Measurements from ENCODE around the gene ZNF865.

Gene ZNF865

GRCh38 chr19:55643003-55643886 is 37.8 kb downstream of the ZNF865 start, which contains the start of gene ZNF581:
TSS of gene ZNF581 (plus strand) at chr19:55643649. CDS start at chr19:55644572, 923 bp downstream.
- H3K9me3 ChIP-seq (ENCODE audit: control insufficient read depth in 5 of 5, low read length in 5 of 5): no peaks in the 10 kb centered on the region
- no peaks in the 10 kb centered on the region for H3K27me3 ChIP-seq (ENCODE audit: control insufficient read depth in 5 of 5, insufficient read depth in 4 of 5, low read length in 5 of 5)
- H3K9ac ChIP-seq (ENCODE audit: low read length in 5 of 5): peak within 1 kb of the TSS; percentile 84 to 93 (median 90)
- H3K27ac ChIP-seq (ENCODE audit: low read depth, low read length): peak within 1 kb of the TSS; percentile 50
- peaks cover 0 to 14% (median 11%) of the 10 kb centered on the region in 5 donors for H3K36me3 ChIP-seq (ENCODE audit: control insufficient read depth in 5 of 5, insufficient read depth in 5 of 5, low read length in 5 of 5)
- peak within 1 kb of the TSS; percentile 71 to 86 (median 81) for H3K4me3 ChIP-seq (ENCODE audit: low read depth in 1 of 5, low read length in 5 of 5)
- peaks cover 10 to 73% (median 69%) of the 10 kb centered on the region in 5 donors for H3K4me1 ChIP-seq (ENCODE audit: control insufficient read depth in 5 of 5, insufficient read depth in 5 of 5, low read length in 5 of 5)

- peak overlapping the region; percentile 50 for H3K27ac ChIP-seq (ENCODE audit: low read depth, low read length)
- peaks cover 11 to 74% (median 70%) of the 10 kb centered on the region in 5 donors for H3K4me1 ChIP-seq (ENCODE audit: control insufficient read depth in 5 of 5, insufficient read depth in 5 of 5, low read length in 5 of 5)
- H3K9me3 ChIP-seq (ENCODE audit: control insufficient read depth in 5 of 5, low read length in 5 of 5): no peaks in the 10 kb centered on the region
- H3K27me3 ChIP-seq (ENCODE audit: control insufficient read depth in 5 of 5, insufficient read depth in 4 of 5, low read length in 5 of 5): no peaks in the 10 kb centered on the region
- peaks cover 0 to 14% (median 11%) of the 10 kb centered on the region in 5 donors for H3K36me3 ChIP-seq (ENCODE audit: control insufficient read depth in 5 of 5, insufficient read depth in 5 of 5, low read length in 5 of 5)
- H3K4me3 ChIP-seq (ENCODE audit: low read depth in 1 of 5, low read length in 5 of 5): peak overlapping the region; percentile 71 to 86 (median 76)
- H3K9ac ChIP-seq (ENCODE audit: low read length in 5 of 5): peak overlapping the region; percentile 84 to 93 (median 90)
Observed at GRCh38 chr19:55643887-55644176, 38.4 kb downstream of the ZNF865 start.

- H3K4me3 ChIP-seq (ENCODE audit: low read depth in 1 of 5, low read length in 5 of 5): peak overlapping the region; percentile 71 to 86 (median 76)
- peak overlapping the region; percentile 84 to 93 (median 90) for H3K9ac ChIP-seq (ENCODE audit: low read length in 5 of 5)
- H3K4me1 ChIP-seq (ENCODE audit: control insufficient read depth in 5 of 5, insufficient read depth in 5 of 5, low read length in 5 of 5): peaks cover 15 to 74% (median 70%) of the 10 kb centered on the region in 5 donors
- H3K27ac ChIP-seq (ENCODE audit: low read depth, low read length): peak overlapping the region; percentile 50
- peaks cover 0 to 14% (median 11%) of the 10 kb centered on the region in 5 donors for H3K36me3 ChIP-seq (ENCODE audit: control insufficient read depth in 5 of 5, insufficient read depth in 5 of 5, low read length in 5 of 5)
- no peaks in the 10 kb centered on the region for H3K9me3 ChIP-seq (ENCODE audit: control insufficient read depth in 5 of 5, low read length in 5 of 5)
- H3K27me3 ChIP-seq (ENCODE audit: control insufficient read depth in 5 of 5, insufficient read depth in 4 of 5, low read length in 5 of 5): no peaks in the 10 kb centered on the region
Observed at GRCh38 chr19:55644191-55644833, 38.9 kb downstream of the ZNF865 start.

- H3K27ac ChIP-seq (ENCODE audit: low read depth, low read length): no peak overlapping the region
- H3K27me3 ChIP-seq (ENCODE audit: control insufficient read depth in 5 of 5, insufficient read depth in 4 of 5, low read length in 5 of 5): no peaks in the 10 kb centered on the region
- H3K36me3 ChIP-seq (ENCODE audit: control insufficient read depth in 5 of 5, insufficient read depth in 5 of 5, low read length in 5 of 5): peaks cover 0 to 14% (median 11%) of the 10 kb centered on the region in 5 donors
- peak overlapping the region in 3 of 5 donors; percentile 75 to 86 (median 81) for H3K4me3 ChIP-seq (ENCODE audit: low read depth in 1 of 5, low read length in 5 of 5)
- H3K9me3 ChIP-seq (ENCODE audit: control insufficient read depth in 5 of 5, low read length in 5 of 5): no peaks in the 10 kb centered on the region
- peaks cover 14 to 71% (median 67%) of the 10 kb centered on the region in 5 donors for H3K4me1 ChIP-seq (ENCODE audit: control insufficient read depth in 5 of 5, insufficient read depth in 5 of 5, low read length in 5 of 5)
- peak overlapping the region in 1 of 5 donors; percentile 93 for H3K9ac ChIP-seq (ENCODE audit: low read length in 5 of 5)
Observed at GRCh38 chr19:55644842-55645511, 39.5 kb downstream of the ZNF865 start.

GRCh38 chr19:55645512-55645881 is 40.0 kb downstream of the ZNF865 start:
- no peak overlapping the region for H3K9ac ChIP-seq (ENCODE audit: low read length in 5 of 5)
- no peak overlapping the region for H3K4me3 ChIP-seq (ENCODE audit: low read depth in 1 of 5, low read length in 5 of 5)
- H3K9me3 ChIP-seq (ENCODE audit: control insufficient read depth in 5 of 5, low read length in 5 of 5): no peaks in the 10 kb centered on the region
- no peaks in the 10 kb centered on the region for H3K27me3 ChIP-seq (ENCODE audit: control insufficient read depth in 5 of 5, insufficient read depth in 4 of 5, low read length in 5 of 5)
- H3K27ac ChIP-seq (ENCODE audit: low read depth, low read length): no peak overlapping the region
- peaks cover 14 to 65% (median 62%) of the 10 kb centered on the region in 5 donors for H3K4me1 ChIP-seq (ENCODE audit: control insufficient read depth in 5 of 5, insufficient read depth in 5 of 5, low read length in 5 of 5)
- peaks cover 0 to 14% (median 12%) of the 10 kb centered on the region in 5 donors for H3K36me3 ChIP-seq (ENCODE audit: control insufficient read depth in 5 of 5, insufficient read depth in 5 of 5, low read length in 5 of 5)

GRCh38 chr19:55646889-55647731 is 41.7 kb downstream of the ZNF865 start:
- Histone ChIP-seq H3K27me3 (ENCODE audit: control insufficient read depth in 5 of 5, insufficient read depth in 4 of 5, low read length in 5 of 5) (no peaks in the 10 kb centered on the region), H3K9me3 (ENCODE audit: control insufficient read depth in 5 of 5, low read length in 5 of 5) (no peaks in the 10 kb centered on the region), H3K4me3 (ENCODE audit: low read depth in 1 of 5, low read length in 5 of 5) (peak overlapping the region; percentile 64 to 84 (median 76)), H3K4me1 (ENCODE audit: control insufficient read depth in 5 of 5, insufficient read depth in 5 of 5, low read length in 5 of 5) (peaks cover 14 to 55% (median 52%) of the 10 kb centered on the region in 5 donors), H3K9ac (ENCODE audit: low read length in 5 of 5) (peak overlapping the region; percentile 48 to 91 (median 80)), H3K27ac (ENCODE audit: low read depth, low read length) (peak overlapping the region; percentile 46), H3K36me3 (ENCODE audit: control insufficient read depth in 5 of 5, insufficient read depth in 5 of 5, low read length in 5 of 5) (peaks cover 0 to 17% (median 15%) of the 10 kb centered on the region in 5 donors)

- peak within 1 kb of the TSS; percentile 46 for H3K27ac ChIP-seq (ENCODE audit: low read depth, low read length)
- no peaks in the 10 kb centered on the region for H3K27me3 ChIP-seq (ENCODE audit: control insufficient read depth in 5 of 5, insufficient read depth in 4 of 5, low read length in 5 of 5)
- peak within 1 kb of the TSS; percentile 48 to 91 (median 80) for H3K9ac ChIP-seq (ENCODE audit: low read length in 5 of 5)
- peak within 1 kb of the TSS; percentile 72 to 84 (median 76) for H3K4me3 ChIP-seq (ENCODE audit: low read depth in 1 of 5, low read length in 5 of 5)
- no peaks in the 10 kb centered on the region for H3K9me3 ChIP-seq (ENCODE audit: control insufficient read depth in 5 of 5, low read length in 5 of 5)
- peaks cover 13 to 46% (median 44%) of the 10 kb centered on the region in 5 donors for H3K4me1 ChIP-seq (ENCODE audit: control insufficient read depth in 5 of 5, insufficient read depth in 5 of 5, low read length in 5 of 5)
- peaks cover 0 to 20% (median 15%) of the 10 kb centered on the region in 5 donors for H3K36me3 ChIP-seq (ENCODE audit: control insufficient read depth in 5 of 5, insufficient read depth in 5 of 5, low read length in 5 of 5)
Observed at GRCh38 chr19:55647732-55648584, 42.5 kb downstream of the ZNF865 start, which contains the start of gene CCDC106. TSS of gene CCDC106 (plus strand) at chr19:55648212. CDS start at chr19:55649047, 835 bp downstream.

- Histone ChIP-seq H3K36me3 (ENCODE audit: control insufficient read depth in 5 of 5, insufficient read depth in 5 of 5, low read length in 5 of 5) (peaks cover 0 to 20% (median 15%) of the 10 kb centered on the region in 5 donors), H3K9me3 (ENCODE audit: control insufficient read depth in 5 of 5, low read length in 5 of 5) (no peaks in the 10 kb centered on the region), H3K4me1 (ENCODE audit: control insufficient read depth in 5 of 5, insufficient read depth in 5 of 5, low read length in 5 of 5) (peaks cover 12 to 46% (median 42%) of the 10 kb centered on the region in 5 donors), H3K4me3 (ENCODE audit: low read depth in 1 of 5, low read length in 5 of 5) (peak overlapping the region; percentile 72 to 84 (median 76)), H3K9ac (ENCODE audit: low read length in 5 of 5) (peak overlapping the region in 4 of 5 donors; percentile 72 to 91 (median 84)), H3K27ac (ENCODE audit: low read depth, low read length) (peak overlapping the region; percentile 46), H3K27me3 (ENCODE audit: control insufficient read depth in 5 of 5, insufficient read depth in 4 of 5, low read length in 5 of 5) (no peaks in the 10 kb centered on the region)
Observed at GRCh38 chr19:55648585-55649267, 43.3 kb downstream of the ZNF865 start.
